Neural progenitor cell (in vitro differentiated cells): ENCODE results near the gene SCGB2A2. TPM values are rescaled to one million over a fixed set of nuclear protein-coding genes. Genes with fewer than 3 reads are reported as not detected.

Source experiments
- DNase-seq: peaks from one replicate; pipeline ENCODE4 v3.0.0-alpha.2; 2016; ENCODE audit warnings: low spot score
- H2AFZ ChIP-seq: fragments of 200-600 bp; sonication (generic); replicated peaks from 2 replicates; pipeline ENCODE4 v1.6.1; 2016; ENCODE audit warnings: antibody characterized with exemption
- H3F3A ChIP-seq: fragments of 200-600 bp; sonication (generic); 2 replicates; pipeline ENCODE4 v1.6.1; 2016; ENCODE audit warnings: antibody characterized with exemption, low read depth
- H3K27ac ChIP-seq: fragments of 200-600 bp; sonication (generic); 2 replicates; pipeline ENCODE4 v1.5.1; 2016; ENCODE audit warnings: mild to moderate bottlenecking
- H3K27me3 ChIP-seq: fragments of 200-600 bp; sonication (generic); 2 replicates; pipeline ENCODE4 v1.6.1; 2016; ENCODE audit warnings: mild to moderate bottlenecking, moderate library complexity
- H3K36me3 ChIP-seq: fragments of 200-600 bp; sonication (generic); 2 replicates; pipeline ENCODE4 v1.5.1; 2016
- H3K4me1 ChIP-seq: fragments of 200-600 bp; sonication (generic); 2 replicates; pipeline ENCODE4 v1.6.1; 2016; ENCODE audit warnings: mixed run types
- H3K4me2 ChIP-seq: fragments of 200-600 bp; sonication (generic); 2 replicates; pipeline ENCODE4 v1.6.1; 2016
- H3K4me3 ChIP-seq: fragments of 200-600 bp; sonication (generic); 2 replicates; pipeline ENCODE4 v1.5.1; 2016
- H3K79me2 ChIP-seq: fragments of 200-600 bp; sonication (generic); 2 replicates; pipeline ENCODE4 v1.6.1; 2016; ENCODE audit warnings: low read depth
- H3K9ac ChIP-seq: fragments of 200-600 bp; sonication (generic); 2 replicates; pipeline ENCODE4 v1.6.1; 2016
- H3K9me3 ChIP-seq: fragments of 200-600 bp; sonication (generic); 2 replicates; pipeline ENCODE4 v1.5.1; 2016; ENCODE audit warnings: low read depth
- H4K20me1 ChIP-seq: fragments of 200-600 bp; sonication (generic); 2 replicates; pipeline ENCODE4 v1.6.1; 2016; ENCODE audit warnings: low read depth
- H3K27ac Mint-ChIP-seq: 3 replicates; pipeline ENCODE4 v1.8.0; 2021; ENCODE audit warnings: mixed read lengths
- H3K27me3 Mint-ChIP-seq: 2 replicates; pipeline ENCODE4 v1.8.0; 2022; ENCODE audit warnings: low read depth, mild to moderate bottlenecking, inconsistent platforms, moderate library complexity, mixed read lengths; ENCODE audit not compliant: insufficient read depth
- H3K36me3 Mint-ChIP-seq: 3 replicates; pipeline ENCODE4 v1.8.0; 2021; ENCODE audit warnings: mixed read lengths
- H3K4me1 Mint-ChIP-seq: 3 replicates; pipeline ENCODE4 v1.8.0; 2021; ENCODE audit warnings: mixed read lengths
- H3K4me3 Mint-ChIP-seq: 3 replicates; pipeline ENCODE4 v1.8.0; 2021; ENCODE audit warnings: mild to moderate bottlenecking, moderate library complexity, mixed read lengths
- H3K9me3 Mint-ChIP-seq: 3 replicates; pipeline ENCODE4 v1.8.0; 2020; ENCODE audit warnings: mixed read lengths
- EZH2 ChIP-seq: fragments of 200-600 bp; sonication (generic); IDR thresholded peaks from 2 replicates; pipeline ENCODE4 v1.6.1; 2017; ENCODE audit warnings: antibody characterized with exemption, mild to moderate bottlenecking, moderate library complexity
- EZH2phosphoT487 ChIP-seq: fragments of 200-600 bp; sonication (generic); IDR thresholded peaks from 2 replicates; pipeline ENCODE4 v1.6.1; 2017; ENCODE audit warnings: antibody characterized with exemption
- total RNA-seq: library from RNA; depleted of rRNA; stranded (reverse); fragments of >200 nt; gene quantifications from 2 replicates; pipeline ENCODE4 v1.2.3, GENCODE V29; 2015; ENCODE audit warnings: low replicate concordance
- TF ChIP-seq, protein P1 (sequence below): fragments of 200-600 bp; sonication (generic); IDR thresholded peaks from 2 replicates; pipeline ENCODE4 v1.5.1; 2017; ENCODE audit warnings: antibody characterized with exemption, mild to moderate bottlenecking

Gene SCGB2A2
- total RNA-seq, 1 donor from 2014 or later, result not detected

DNA sequence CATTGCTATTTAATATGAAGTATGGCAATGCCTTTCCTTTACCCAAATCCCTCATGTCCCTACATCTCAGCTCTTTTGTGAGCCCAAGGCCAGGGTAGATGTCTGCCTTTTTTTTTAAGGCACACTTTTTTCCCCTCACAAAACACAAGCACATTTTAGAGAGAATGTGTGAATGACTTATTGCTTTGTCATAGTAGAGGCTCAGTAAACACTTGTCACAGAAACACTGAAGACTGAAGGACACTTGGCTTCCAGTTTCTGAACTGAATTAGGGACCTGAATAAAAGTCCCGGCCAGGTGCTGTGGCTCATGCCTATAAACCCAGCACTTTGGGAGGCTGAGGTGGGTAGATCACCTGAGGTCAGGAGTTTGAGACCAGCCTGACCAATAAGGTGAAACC is 2.9 kb upstream of the SCGB2A2 start:
- H3F3A ChIP-seq, result no peaks in the 10 kb centered on the region
- H3K36me3 Mint-ChIP-seq, result no peaks in the 10 kb centered on the region
- H3K4me1 Mint-ChIP-seq, result no peaks in the 10 kb centered on the region
- no peak overlapping the region for H2AFZ ChIP-seq
- no peaks in the 10 kb centered on the region for H3K9me3 ChIP-seq
- H3K4me3 ChIP-seq, result no peak overlapping the region
- peaks cover 2% of the 10 kb centered on the region for H3K9me3 Mint-ChIP-seq
- H3K27ac Mint-ChIP-seq, result no peak overlapping the region
- no peak overlapping the region for H3K9ac ChIP-seq
- H3K4me1 ChIP-seq, result no peaks in the 10 kb centered on the region
- no peak overlapping the region for H3K27ac ChIP-seq
- H4K20me1 ChIP-seq, result no peaks in the 10 kb centered on the region
- no peaks in the 10 kb centered on the region for H3K79me2 ChIP-seq
- H3K36me3 ChIP-seq, result no peaks in the 10 kb centered on the region
- no peak overlapping the region for H3K4me2 ChIP-seq
- no peaks in the 10 kb centered on the region for H3K27me3 ChIP-seq
- no peak for DNase-seq
- H3K4me3 Mint-ChIP-seq, result no peak overlapping the region
- H3K27me3 Mint-ChIP-seq, result peaks cover 7% of the 10 kb centered on the region
- TF ChIP-seq, protein P1, sequence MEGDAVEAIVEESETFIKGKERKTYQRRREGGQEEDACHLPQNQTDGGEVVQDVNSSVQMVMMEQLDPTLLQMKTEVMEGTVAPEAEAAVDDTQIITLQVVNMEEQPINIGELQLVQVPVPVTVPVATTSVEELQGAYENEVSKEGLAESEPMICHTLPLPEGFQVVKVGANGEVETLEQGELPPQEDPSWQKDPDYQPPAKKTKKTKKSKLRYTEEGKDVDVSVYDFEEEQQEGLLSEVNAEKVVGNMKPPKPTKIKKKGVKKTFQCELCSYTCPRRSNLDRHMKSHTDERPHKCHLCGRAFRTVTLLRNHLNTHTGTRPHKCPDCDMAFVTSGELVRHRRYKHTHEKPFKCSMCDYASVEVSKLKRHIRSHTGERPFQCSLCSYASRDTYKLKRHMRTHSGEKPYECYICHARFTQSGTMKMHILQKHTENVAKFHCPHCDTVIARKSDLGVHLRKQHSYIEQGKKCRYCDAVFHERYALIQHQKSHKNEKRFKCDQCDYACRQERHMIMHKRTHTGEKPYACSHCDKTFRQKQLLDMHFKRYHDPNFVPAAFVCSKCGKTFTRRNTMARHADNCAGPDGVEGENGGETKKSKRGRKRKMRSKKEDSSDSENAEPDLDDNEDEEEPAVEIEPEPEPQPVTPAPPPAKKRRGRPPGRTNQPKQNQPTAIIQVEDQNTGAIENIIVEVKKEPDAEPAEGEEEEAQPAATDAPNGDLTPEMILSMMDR, result no peak
- TF ChIP-seq EZH2phosphoT487, result no peak
- TF ChIP-seq EZH2, result no peak

DNA sequence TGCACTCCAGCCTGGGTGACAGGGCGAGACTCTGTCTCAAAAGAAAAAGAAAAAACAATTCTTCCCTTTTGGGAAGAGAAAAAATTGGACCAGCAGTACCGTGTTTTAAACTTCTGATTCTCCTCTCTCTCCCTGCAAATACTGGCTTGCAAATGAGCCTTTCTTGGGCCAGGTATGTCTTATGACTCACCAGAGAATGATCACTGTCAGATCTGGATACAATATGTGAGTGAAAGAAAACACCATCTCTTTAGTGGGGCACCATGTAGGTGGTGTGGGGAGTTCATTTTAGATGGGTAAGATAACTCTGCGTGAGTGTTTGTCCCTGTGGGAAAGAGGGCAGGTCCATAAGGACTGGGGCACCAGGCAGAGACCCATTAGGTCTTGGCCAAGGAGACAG is 2.4 kb upstream of the SCGB2A2 start:
- Mint-ChIP-seq H3K9me3 (peaks cover 2% of the 10 kb centered on the region), H3K27me3 (peaks cover 7% of the 10 kb centered on the region), H3K4me1 (no peaks in the 10 kb centered on the region), H3K27ac (no peak overlapping the region), H3K4me3 (no peak overlapping the region), H3K36me3 (no peaks in the 10 kb centered on the region)
- Histone ChIP-seq H3K4me3 (no peak overlapping the region), H3F3A (no peaks in the 10 kb centered on the region), H3K27ac (no peak overlapping the region), H4K20me1 (no peaks in the 10 kb centered on the region), H3K4me2 (no peak overlapping the region), H3K9me3 (no peaks in the 10 kb centered on the region), H3K36me3 (no peaks in the 10 kb centered on the region), H3K27me3 (no peaks in the 10 kb centered on the region), H3K79me2 (no peaks in the 10 kb centered on the region), H3K4me1 (no peaks in the 10 kb centered on the region), H2AFZ (no peak overlapping the region), H3K9ac (no peak overlapping the region)
- TF ChIP-seq EZH2, result no peak
- TF ChIP-seq, protein P1, result no peak
- no peak for TF ChIP-seq EZH2phosphoT487
- DNase-seq, result no peak

DNA sequence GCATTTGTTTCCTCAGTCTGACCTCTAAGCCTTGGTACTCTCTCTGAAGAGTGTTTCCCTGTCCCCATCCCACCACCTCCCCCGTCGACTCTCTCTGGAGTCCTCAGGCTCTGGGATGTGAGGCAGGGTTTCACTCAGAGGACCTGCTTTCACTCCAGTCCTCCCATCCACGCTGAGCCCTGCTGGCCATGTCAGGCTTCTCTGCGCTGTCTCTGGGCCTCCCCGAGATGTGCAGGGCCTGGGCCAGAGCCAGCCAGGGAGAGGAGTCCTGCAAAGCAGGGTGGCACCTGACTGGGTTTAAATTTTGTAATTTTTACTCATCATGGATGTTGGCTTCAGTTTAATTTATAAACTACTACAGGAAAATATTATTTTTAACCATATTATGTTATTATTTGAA is 3.3 kb downstream of the SCGB2A2 start:
- no peaks in the 10 kb centered on the region for H4K20me1 ChIP-seq

More for the DNA sequence above, 3.3 kb downstream of the SCGB2A2 start:
- H3K4me3 ChIP-seq, result no peak overlapping the region
- H3K36me3 Mint-ChIP-seq, result no peaks in the 10 kb centered on the region
- no peak overlapping the region for H3K4me3 Mint-ChIP-seq
- no peaks in the 10 kb centered on the region for H3K36me3 ChIP-seq
- TF ChIP-seq, protein P1, result no peak
- TF ChIP-seq EZH2phosphoT487, result no peak
- TF ChIP-seq EZH2, result no peak
- H3K79me2 ChIP-seq, result no peaks in the 10 kb centered on the region
- peaks cover 3% of the 10 kb centered on the region for H3K27me3 Mint-ChIP-seq
- no peaks in the 10 kb centered on the region for H3K27me3 ChIP-seq
- H2AFZ ChIP-seq, result no peak overlapping the region
- H3K4me1 ChIP-seq, result no peaks in the 10 kb centered on the region
- no peak overlapping the region for H3K4me2 ChIP-seq
- no peaks in the 10 kb centered on the region for H3K9me3 ChIP-seq
- H3K4me1 Mint-ChIP-seq, result no peaks in the 10 kb centered on the region
- no peak for DNase-seq
- no peak overlapping the region for H3K27ac ChIP-seq
- peaks cover 5% of the 10 kb centered on the region for H3K9me3 Mint-ChIP-seq
- no peak overlapping the region for H3K9ac ChIP-seq
- no peaks in the 10 kb centered on the region for H3F3A ChIP-seq
- H3K27ac Mint-ChIP-seq, result no peak overlapping the region
